Body of pancreas (tissue), 4 donors: ENCODE results near the gene RASD1. TPM values are rescaled to one million over a fixed set of nuclear protein-coding genes. Genes with fewer than 3 reads are reported as not detected.

ENCODE experiments used
- ATAC-seq: fragments of 150-250 bp; one replicate; pipeline ENCODE4 v1.9.1; 2016
- DNase-seq, 4 donors: peaks; one replicate each; pipeline ENCODE4 v3.0.0-alpha.2; 2019
- H3K27ac ChIP-seq, 4 donors: fragments of 200-600 bp; sonication (generic); 1 replicate in 3 of 4; 2 replicates in 1 of 4; pipeline versions ENCODE4 v1.5.1 to v1.6.1; 2016 to 2019; ENCODE audit warnings: mild to moderate bottlenecking in 1 of 4, mixed read lengths in 1 of 4, moderate library complexity in 1 of 4
- H3K27me3 ChIP-seq, 2 donors: fragments of 200-600 bp; sonication (generic); one replicate each; pipeline ENCODE4 v1.6.0; 2016; ENCODE audit warnings: mild to moderate bottlenecking in 1 of 2
- H3K36me3 ChIP-seq, 2 donors: fragments of 200-600 bp; sonication (generic); replicated peaks in 1 of 2; 2 replicates each; pipeline ENCODE4 v1.5.1; 2016; ENCODE audit warnings: low read depth in 2 of 2; ENCODE audit not compliant: insufficient read depth in 1 of 2
- H3K4me1 ChIP-seq: fragments of 200-600 bp; sonication (generic); one replicate; pipeline ENCODE4 v1.6.0; 2016
- H3K4me3 ChIP-seq, 2 donors: fragments of 200-600 bp; sonication (generic); 1 replicate in 1 of 2; 2 replicates in 1 of 2; pipeline ENCODE4 v1.5.1; 2016 to 2019
- H3K9me3 ChIP-seq, 3 donors: fragments of 200-600 bp; sonication (generic); 1 replicate in 2 of 3; 2 replicates in 1 of 3; pipeline ENCODE4 v1.5.1; 2016
- CTCF ChIP-seq, 7 experiments: fragments of 450-650 bp in 4 of 7; fragments of 200-600 bp in 3 of 7; sonication (generic) in 3 of 7; IDR thresholded peaks; one replicate each; pipeline ENCODE4 v1.5.1; 2016 to 2019; ENCODE audit warnings: antibody characterized with exemption in 7 of 7
- POLR2A ChIP-seq, 3 donors: fragments of 450-650 bp; IDR thresholded peaks; one replicate each; pipeline ENCODE4 v1.6.1; 2016; ENCODE audit warnings: antibody characterized with exemption in 3 of 3, mild to moderate bottlenecking in 2 of 3
- WGBS, 2 donors: methylation state at CpG; one replicate each; pipeline ENCODE4 v1.1.5; 2017; 5-methylcytosine and 5-hydroxymethylcytosine counted together
- intact Hi-C: fragments of 100-400 bp; cut with DNase I; formaldehyde crosslinking; loops from one replicate; pipeline ENCODE4 v1.15.1; 2023
- total RNA-seq, 2 donors: library from RNA; depleted of rRNA; stranded (reverse); fragments of >200 nt; gene quantifications; one replicate each; pipeline ENCODE4 v1.1.0, GENCODE V29; 2016

RASD1 gene
- total RNA-seq, 2 donors from 2014 or later = 17.6 to 58.0 TPM

DNA sequence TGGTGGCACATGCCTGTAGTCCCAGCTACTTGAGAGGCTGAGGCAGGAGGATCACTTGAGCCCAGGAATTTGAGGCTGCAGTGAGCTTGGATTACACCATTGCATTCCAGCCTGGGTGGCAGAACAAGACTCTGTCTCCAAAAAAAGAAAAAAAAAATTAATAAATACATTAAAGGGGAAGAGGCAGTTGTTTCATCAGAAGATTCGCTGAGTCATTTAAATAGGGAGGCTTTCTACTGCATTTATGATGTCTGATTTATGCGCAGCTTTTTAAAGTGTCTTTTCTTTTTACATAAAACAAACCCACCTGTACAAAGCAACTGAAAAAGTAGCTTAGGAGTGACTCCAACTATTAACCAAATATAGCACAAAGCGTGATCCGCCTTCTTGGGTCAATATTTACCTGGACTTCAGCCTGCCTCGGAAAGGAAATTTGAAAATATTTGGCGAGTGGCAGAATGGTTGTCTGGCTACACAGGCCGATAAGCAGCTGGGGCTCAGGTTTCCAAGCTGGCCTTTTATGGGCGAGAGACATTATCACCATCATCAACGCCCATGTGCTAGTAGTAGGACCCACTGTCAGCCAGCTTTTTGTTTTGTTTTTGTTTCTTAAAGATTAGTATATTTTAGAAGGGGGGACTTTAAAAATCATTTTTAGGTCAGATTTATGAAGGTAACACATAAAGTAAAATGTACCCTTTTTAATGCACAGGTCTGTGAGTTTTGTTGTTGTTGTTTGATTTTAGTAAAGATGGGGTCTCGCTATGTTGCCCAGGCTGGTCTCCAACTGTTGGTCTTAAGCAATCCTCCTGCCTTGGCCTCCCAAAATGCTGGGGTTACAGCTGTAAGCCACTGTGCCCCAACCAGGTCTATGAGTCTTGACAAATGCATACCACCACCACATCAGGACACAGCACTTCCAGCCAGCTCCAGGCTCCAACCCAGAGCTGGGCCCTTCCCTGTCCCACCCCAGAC lies 42.5 kb upstream of the RASD1 start:
- H3K27me3 ChIP-seq = no peaks in the 10 kb centered on the region
- peaks cover 67% of the 10 kb centered on the region for H3K4me1 ChIP-seq
- TF ChIP-seq POLR2A (IDR thresholded peaks at IDR 0.05) (no peak), CTCF (IDR thresholded peaks at IDR 0.05) (no peak)
- no peaks in the 10 kb centered on the region for H3K9me3 ChIP-seq
- intact Hi-C loops = no loop called here
- 20 to 24% methylated on average over 10 of the region's 10 CpGs for WGBS, 2 donors
- ATAC-seq (peak; percentile 89), DNase-seq (peak; percentile 77 to 91 (median 84))
- no peak overlapping the region for H3K4me3 ChIP-seq
- no peaks in the 10 kb centered on the region for H3K36me3 ChIP-seq
- H3K27ac ChIP-seq = peak overlapping the region; percentile 65 to 83 (median 74)

DNA sequence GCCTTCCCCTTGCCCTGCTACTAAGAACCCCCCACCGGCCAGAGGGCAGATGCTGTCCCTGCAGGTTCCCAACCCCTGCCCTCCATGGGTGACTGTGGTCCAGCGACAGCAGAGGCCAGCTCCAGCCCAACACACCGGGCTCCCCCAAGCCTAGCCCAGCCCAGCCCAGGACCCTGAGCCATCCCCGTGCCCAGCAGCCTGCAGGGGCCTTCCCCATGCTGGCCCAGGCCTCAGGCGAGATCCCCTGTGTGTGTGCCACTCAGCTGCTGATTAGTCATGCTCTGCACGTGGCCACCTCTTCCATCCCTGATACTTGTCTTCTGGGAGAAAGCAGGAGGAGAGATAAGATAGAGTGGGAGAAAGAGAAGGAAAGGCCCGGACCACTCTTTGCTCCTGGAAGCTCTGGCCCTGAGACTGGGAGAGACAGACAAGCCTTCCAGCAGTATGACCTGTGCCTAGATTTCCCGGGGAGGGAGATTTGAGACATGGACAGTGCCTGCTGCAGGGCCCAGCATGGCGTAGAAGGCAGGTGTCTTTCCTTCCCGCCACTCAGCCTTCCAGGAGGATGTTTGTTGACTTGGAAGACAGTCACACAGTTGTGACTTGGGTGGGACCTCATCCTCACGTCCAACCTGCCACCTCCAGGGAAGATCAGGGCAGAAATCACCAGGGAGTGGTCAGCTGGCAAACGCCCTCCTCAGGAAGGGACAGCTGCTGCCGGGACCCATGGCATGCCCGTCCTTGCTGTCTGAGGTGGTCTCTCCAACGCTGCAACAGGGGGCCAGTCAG lies 41.3 kb upstream of the RASD1 start:
- WGBS, 2 donors = 45 to 72% methylated on average over 5 to 15 of the region's 15 CpGs
- no peaks in the 10 kb centered on the region for H3K36me3 ChIP-seq
- TF ChIP-seq CTCF (IDR thresholded peaks at IDR 0.05) (no peak), POLR2A (IDR thresholded peaks at IDR 0.05) (no peak)
- DNase-seq (peak in 2 of 4 donors; percentile 42 to 49), ATAC-seq (no peak)
- H3K4me3 ChIP-seq = no peak overlapping the region
- H3K4me1 ChIP-seq = peaks cover 59% of the 10 kb centered on the region
- no peaks in the 10 kb centered on the region for H3K9me3 ChIP-seq
- H3K27ac ChIP-seq = peak overlapping the region; percentile 65 to 83 (median 74)
- intact Hi-C loops = no loop called here
- no peaks in the 10 kb centered on the region for H3K27me3 ChIP-seq

DNA sequence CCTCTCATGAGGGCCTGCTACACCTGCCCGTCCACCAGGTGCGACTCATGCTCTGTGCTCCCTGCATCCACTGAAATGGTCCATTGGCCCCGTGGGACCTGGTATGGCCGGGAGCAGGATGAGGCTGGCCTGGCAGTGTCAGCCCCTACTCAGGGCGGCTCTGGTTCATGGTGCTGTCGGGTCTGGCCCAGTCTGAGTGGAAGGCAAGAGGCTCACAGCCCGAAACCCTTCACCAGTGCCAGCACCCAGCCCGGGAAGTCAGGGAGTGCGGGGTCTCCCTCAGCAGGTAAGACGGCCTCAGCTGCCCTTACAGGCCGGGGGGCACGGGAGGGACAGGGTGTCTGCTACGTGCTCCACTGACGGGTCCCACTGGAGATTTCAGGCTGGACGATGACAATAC lies 40.5 kb upstream of the RASD1 start:
- TF ChIP-seq CTCF (IDR thresholded peaks at IDR 0.05) = no peak
- no peak for TF ChIP-seq POLR2A (IDR thresholded peaks at IDR 0.05)
- Histone ChIP-seq H3K36me3 (no peaks in the 10 kb centered on the region), H3K4me3 (no peak overlapping the region), H3K27me3 (no peaks in the 10 kb centered on the region), H3K4me1 (peaks cover 59% of the 10 kb centered on the region), H3K27ac (peak overlapping the region; percentile 45 to 79 (median 63)), H3K9me3 (no peaks in the 10 kb centered on the region)
- 95% methylated on average over 15 of the region's 15 CpGs; no CpG with 5 or more reads in 1 of the 2 donors for WGBS, 2 donors
- no peak for ATAC-seq
- intact Hi-C loops = no loop called here
- no peak for DNase-seq

DNA sequence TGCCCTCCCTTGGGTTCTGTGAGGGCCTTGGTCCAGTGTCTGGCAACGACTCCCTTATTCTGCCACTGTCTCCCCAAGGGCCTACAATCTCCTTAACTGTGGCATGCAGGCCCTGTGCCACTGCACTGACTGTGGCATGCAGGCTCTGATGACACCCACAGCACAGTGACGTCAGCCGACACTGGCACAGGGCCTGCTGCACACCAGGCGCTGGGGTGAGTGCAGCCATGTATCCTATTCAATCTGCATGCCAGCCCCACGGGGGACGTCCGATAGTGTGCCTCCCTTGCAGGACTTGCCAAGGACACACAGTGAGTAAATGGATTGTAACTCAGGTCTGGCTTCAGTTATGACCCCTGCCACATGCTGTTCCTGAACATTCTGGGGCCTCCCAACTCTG lies 39.8 kb upstream of the RASD1 start:
- 21% methylated on average over 7 of the region's 7 CpGs; no CpG with 5 or more reads in 1 of the 2 donors for WGBS, 2 donors
- TF ChIP-seq POLR2A (IDR thresholded peaks at IDR 0.05) (peak in 1 of 3 donors; percentile 10), CTCF (IDR thresholded peaks at IDR 0.05) (no peak)
- Histone ChIP-seq H3K27ac (peak overlapping the region; percentile 45 to 79 (median 63)), H3K9me3 (no peaks in the 10 kb centered on the region), H3K4me3 (no peak overlapping the region), H3K27me3 (no peaks in the 10 kb centered on the region), H3K36me3 (no peaks in the 10 kb centered on the region), H3K4me1 (peaks cover 59% of the 10 kb centered on the region)
- intact Hi-C loops = no loop called here
- ATAC-seq = peak; percentile 72
- DNase-seq = peak; percentile 77 to 92 (median 90)
